Activated naive CD8-positive, alpha-beta T cell (primary cell): ENCODE measurements around the gene KRTAP5-9.

Experiments
- H3K27ac Mint-ChIP-seq: one replicate; pipeline ENCODE4 v1.8.0; 2021; ENCODE audit warnings: mixed read lengths
- H3K27me3 Mint-ChIP-seq: one replicate; pipeline ENCODE4 v1.8.0; 2021; ENCODE audit warnings: mixed read lengths
- H3K36me3 Mint-ChIP-seq: one replicate; pipeline ENCODE4 v1.8.0; 2021; ENCODE audit warnings: mixed read lengths
- H3K4me1 Mint-ChIP-seq: one replicate; pipeline ENCODE4 v1.8.0; 2021; ENCODE audit warnings: low read depth, mixed read lengths
- H3K4me3 Mint-ChIP-seq: one replicate; pipeline ENCODE4 v1.8.0; 2021; ENCODE audit warnings: mild to moderate bottlenecking, mixed read lengths
- H3K9me3 Mint-ChIP-seq: one replicate; pipeline ENCODE4 v1.8.0; 2021; ENCODE audit warnings: low read depth, mixed read lengths

Gene KRTAP5-9, protein sequence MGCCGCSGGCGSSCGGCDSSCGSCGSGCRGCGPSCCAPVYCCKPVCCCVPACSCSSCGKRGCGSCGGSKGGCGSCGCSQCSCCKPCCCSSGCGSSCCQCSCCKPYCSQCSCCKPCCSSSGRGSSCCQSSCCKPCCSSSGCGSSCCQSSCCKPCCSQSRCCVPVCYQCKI

DNA sequence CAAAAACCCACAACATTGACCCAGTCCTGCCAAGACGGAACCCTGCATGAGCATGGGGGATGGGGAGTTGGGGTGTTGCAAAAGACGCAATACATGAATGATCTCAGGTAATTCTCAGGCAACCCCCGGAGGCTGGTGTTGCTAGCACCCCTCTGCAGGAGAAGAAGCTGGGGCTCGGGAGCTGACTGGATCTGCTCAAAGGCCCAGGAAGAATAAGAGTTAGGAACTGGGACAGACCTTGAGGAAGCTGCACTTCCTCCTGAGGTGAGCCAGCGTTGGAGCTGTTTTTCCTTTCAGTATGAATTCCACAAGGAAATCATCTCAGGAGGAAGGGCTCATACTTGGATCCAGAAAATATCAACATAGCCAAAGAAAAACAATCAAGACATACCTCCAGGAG, at the start of gene KRTAP5-9:
Gene KRTAP5-9, plus strand, starts transcription at position 301 of the 400 bp plus-strand sequence. CDS start 238 bp downstream, outside the sequence.
- Mint-ChIP-seq H3K9me3 (no peaks in the 10 kb centered on the region), H3K4me3 (no peak within 1 kb of the TSS), H3K36me3 (no peaks in the 10 kb centered on the region), H3K4me1 (peaks cover 19% of the 10 kb centered on the region), H3K27me3 (peaks cover 11% of the 10 kb centered on the region), H3K27ac (no peak within 1 kb of the TSS)

DNA sequence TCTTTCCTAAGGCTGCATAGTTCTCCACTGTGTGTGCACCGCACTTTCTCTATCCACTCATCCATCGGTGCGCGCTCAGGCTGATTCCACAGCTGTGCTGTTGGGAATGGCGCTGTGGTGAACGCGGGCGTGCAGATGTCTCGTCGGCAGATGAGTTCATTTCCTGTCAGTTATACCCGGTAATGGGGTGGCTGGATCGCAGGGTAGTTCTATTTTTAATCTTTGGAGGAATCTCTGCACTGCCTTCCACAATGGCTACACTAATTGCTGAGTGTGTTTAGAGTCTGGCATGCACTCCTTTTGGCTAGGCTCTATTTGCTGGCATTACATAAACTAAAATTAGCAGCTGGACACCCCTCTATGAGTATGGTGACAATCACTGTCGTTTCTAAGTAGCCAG, 49.1 kb upstream of the KRTAP5-9 start:
- Mint-ChIP-seq H3K4me3 (no peak overlapping the region), H3K9me3 (no peaks in the 10 kb centered on the region), H3K4me1 (no peaks in the 10 kb centered on the region), H3K27ac (no peak overlapping the region), H3K27me3 (no peaks in the 10 kb centered on the region), H3K36me3 (peaks cover 27% of the 10 kb centered on the region)

DNA sequence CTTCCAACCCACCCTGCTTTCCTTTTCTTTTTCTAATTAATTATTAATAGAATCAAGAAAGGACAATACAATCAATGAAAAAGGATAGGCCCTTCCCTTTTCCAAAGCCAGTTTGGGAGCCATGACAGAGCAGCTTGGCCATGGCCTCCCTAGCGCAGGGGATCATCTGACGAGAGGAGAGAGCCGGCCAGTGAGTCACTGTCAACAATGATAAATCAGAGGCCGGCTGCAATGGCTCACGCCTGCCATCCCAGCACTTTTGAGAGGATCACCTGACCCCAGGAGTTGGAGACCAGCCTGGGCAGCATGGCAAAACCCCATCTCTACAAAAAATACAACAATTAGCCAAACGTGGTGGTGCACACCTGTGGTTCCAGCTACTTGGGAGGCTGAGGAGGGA, 48.7 kb upstream of the KRTAP5-9 start:
- peaks cover 29% of the 10 kb centered on the region for H3K36me3 Mint-ChIP-seq
- H3K27ac Mint-ChIP-seq: no peak overlapping the region
- H3K4me1 Mint-ChIP-seq: no peaks in the 10 kb centered on the region
- H3K4me3 Mint-ChIP-seq: no peak overlapping the region
- no peaks in the 10 kb centered on the region for H3K9me3 Mint-ChIP-seq
- no peaks in the 10 kb centered on the region for H3K27me3 Mint-ChIP-seq

- H3K4me3 Mint-ChIP-seq: no peak overlapping the region
- H3K4me1 Mint-ChIP-seq: no peaks in the 10 kb centered on the region
- H3K36me3 Mint-ChIP-seq: peaks cover 26% of the 10 kb centered on the region
- no peak overlapping the region for H3K27ac Mint-ChIP-seq
- no peaks in the 10 kb centered on the region for H3K27me3 Mint-ChIP-seq
- no peaks in the 10 kb centered on the region for H3K9me3 Mint-ChIP-seq
Measured at GRCh38 chr11:71500601-71501021, 47.6 kb upstream of the KRTAP5-9 start.

GRCh38 chr11:71501071-71501985, 46.9 kb upstream of the KRTAP5-9 start:
- peaks cover 30% of the 10 kb centered on the region for H3K36me3 Mint-ChIP-seq
- no peak overlapping the region for H3K4me3 Mint-ChIP-seq
- H3K4me1 Mint-ChIP-seq: no peaks in the 10 kb centered on the region
- H3K9me3 Mint-ChIP-seq: no peaks in the 10 kb centered on the region
- H3K27me3 Mint-ChIP-seq: no peaks in the 10 kb centered on the region
- no peak overlapping the region for H3K27ac Mint-ChIP-seq

DNA sequence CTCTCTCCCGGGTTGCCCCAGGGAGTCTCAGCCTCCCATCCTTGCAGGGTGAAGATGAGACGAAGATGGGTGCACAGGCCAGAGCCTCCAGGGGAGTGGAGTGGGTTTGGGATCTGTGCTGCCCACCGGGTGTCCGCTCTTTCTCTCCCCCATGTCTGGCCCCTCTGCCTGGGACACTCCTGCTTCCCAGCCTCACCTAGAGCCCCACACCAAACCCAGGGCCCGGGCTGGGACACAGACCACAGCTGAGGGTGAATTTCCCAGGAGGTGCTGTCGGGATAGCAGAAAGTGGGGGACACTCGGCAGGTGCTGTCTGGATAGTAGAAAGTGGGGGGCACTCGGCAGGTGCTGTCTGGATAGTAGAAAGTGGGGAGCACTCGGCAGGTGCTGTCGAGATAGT, 46.2 kb upstream of the KRTAP5-9 start:
- Mint-ChIP-seq H3K4me1 (no peaks in the 10 kb centered on the region), H3K36me3 (peaks cover 30% of the 10 kb centered on the region), H3K9me3 (peaks cover 4% of the 10 kb centered on the region), H3K27ac (no peak overlapping the region), H3K27me3 (no peaks in the 10 kb centered on the region), H3K4me3 (no peak overlapping the region)

DNA sequence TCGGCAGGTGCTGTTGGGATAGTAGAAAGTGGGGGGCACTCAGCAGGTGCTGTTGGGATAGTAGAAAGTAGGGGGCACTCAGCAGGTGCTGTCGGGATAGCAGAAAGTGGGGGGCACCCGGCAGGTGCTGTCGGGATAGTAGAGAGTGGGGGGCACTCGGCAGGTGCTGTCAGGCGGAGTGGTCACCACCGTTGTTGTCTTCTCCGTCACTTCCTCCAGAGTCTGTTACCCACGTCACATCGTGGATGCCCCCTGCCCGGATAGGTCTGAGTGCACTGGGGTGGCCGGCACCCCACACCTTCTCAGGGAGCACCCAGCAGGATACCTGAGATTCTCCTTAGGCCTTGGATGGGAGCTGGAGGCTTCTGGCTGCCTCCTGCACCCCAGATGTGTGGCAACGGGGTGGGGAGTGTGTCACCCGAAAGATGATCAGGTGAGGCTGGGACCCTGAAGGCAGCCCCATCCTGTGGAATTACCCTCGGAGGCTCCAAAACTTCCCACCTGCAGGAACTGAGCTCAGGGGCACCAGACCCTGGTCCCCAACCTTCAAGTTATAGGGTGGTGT, 45.3 kb upstream of the KRTAP5-9 start:
- no peaks in the 10 kb centered on the region for H3K27me3 Mint-ChIP-seq
- H3K4me1 Mint-ChIP-seq: no peaks in the 10 kb centered on the region
- H3K27ac Mint-ChIP-seq: no peak overlapping the region
- peaks cover 27% of the 10 kb centered on the region for H3K36me3 Mint-ChIP-seq
- H3K4me3 Mint-ChIP-seq: no peak overlapping the region
- peaks cover 4% of the 10 kb centered on the region for H3K9me3 Mint-ChIP-seq

DNA sequence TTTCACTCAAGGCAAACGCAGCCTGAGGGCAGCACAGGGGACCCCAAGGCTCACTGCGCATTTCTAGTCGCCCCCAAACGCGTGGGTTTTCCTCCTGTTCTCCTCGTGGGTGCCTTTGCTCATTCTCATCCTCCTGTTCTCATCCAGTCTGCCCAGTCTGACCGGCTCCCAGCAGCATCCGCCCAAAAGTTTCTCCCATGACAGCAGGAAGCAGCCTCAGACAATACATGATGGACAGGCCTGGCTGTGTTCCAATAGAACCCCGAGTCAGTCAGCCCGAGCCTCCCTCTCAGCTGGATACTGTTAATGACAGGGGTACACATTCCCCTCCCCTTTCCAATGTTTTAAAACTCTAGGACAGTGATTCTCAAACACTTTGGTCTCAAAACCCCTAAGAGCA, 43.7 kb upstream of the KRTAP5-9 start:
- H3K27ac Mint-ChIP-seq: no peak overlapping the region
- no peaks in the 10 kb centered on the region for H3K4me1 Mint-ChIP-seq
- no peaks in the 10 kb centered on the region for H3K27me3 Mint-ChIP-seq
- peaks cover 14% of the 10 kb centered on the region for H3K9me3 Mint-ChIP-seq
- H3K4me3 Mint-ChIP-seq: no peak overlapping the region
- peaks cover 18% of the 10 kb centered on the region for H3K36me3 Mint-ChIP-seq

- Mint-ChIP-seq H3K4me1 (no peaks in the 10 kb centered on the region), H3K36me3 (peaks cover 21% of the 10 kb centered on the region), H3K9me3 (peaks cover 18% of the 10 kb centered on the region), H3K27me3 (no peaks in the 10 kb centered on the region), H3K4me3 (no peak overlapping the region), H3K27ac (no peak overlapping the region)
Measured at GRCh38 chr11:71505001-71505400, 43.2 kb upstream of the KRTAP5-9 start.

DNA sequence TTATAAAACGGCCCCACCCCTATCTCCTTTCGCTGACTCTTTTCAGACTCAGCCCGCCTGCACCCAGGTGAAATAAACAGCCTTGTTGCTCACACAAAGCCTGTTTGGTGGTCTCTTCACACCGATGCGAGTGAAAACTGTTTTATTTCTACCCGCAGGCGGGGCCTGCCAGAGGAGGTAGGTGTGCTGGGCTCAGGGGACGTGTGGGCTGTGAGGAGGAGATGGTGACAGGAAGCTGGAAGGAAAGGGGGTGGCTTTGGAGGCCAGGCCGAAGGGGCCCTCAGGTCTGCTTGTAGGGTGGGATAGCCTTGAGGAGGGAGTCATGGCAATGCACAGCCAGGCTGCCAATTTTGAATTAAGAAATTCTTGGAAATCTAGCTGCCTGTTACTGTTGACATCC, 42.4 kb upstream of the KRTAP5-9 start:
- peaks cover 21% of the 10 kb centered on the region for H3K9me3 Mint-ChIP-seq
- no peak overlapping the region for H3K27ac Mint-ChIP-seq
- H3K4me1 Mint-ChIP-seq: no peaks in the 10 kb centered on the region
- H3K36me3 Mint-ChIP-seq: peaks cover 22% of the 10 kb centered on the region
- H3K4me3 Mint-ChIP-seq: no peak overlapping the region
- no peaks in the 10 kb centered on the region for H3K27me3 Mint-ChIP-seq

DNA sequence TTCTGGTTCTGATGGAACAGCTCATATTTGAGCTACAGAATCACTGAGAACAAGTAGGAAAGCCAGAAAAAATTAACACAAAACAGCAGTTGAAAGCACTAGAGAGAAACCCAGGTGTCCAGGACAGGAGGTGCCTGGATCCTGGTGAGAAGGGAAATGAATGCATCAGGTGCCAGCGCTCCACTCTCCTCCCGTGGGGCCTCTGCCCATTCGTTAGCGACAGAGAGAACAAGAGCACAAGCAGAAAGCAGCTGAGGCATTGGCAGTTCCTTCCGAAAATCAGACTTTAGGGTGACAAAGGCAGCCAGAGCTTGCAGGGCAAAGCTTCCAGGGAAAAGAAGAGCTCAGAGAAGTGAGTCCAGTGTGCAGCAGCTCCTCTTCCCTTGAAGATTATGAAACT, 41.1 kb upstream of the KRTAP5-9 start:
- Mint-ChIP-seq H3K4me3 (no peak overlapping the region), H3K27ac (peak overlapping the region; percentile 22), H3K4me1 (no peaks in the 10 kb centered on the region), H3K27me3 (no peaks in the 10 kb centered on the region), H3K36me3 (peaks cover 23% of the 10 kb centered on the region), H3K9me3 (peaks cover 22% of the 10 kb centered on the region)

DNA sequence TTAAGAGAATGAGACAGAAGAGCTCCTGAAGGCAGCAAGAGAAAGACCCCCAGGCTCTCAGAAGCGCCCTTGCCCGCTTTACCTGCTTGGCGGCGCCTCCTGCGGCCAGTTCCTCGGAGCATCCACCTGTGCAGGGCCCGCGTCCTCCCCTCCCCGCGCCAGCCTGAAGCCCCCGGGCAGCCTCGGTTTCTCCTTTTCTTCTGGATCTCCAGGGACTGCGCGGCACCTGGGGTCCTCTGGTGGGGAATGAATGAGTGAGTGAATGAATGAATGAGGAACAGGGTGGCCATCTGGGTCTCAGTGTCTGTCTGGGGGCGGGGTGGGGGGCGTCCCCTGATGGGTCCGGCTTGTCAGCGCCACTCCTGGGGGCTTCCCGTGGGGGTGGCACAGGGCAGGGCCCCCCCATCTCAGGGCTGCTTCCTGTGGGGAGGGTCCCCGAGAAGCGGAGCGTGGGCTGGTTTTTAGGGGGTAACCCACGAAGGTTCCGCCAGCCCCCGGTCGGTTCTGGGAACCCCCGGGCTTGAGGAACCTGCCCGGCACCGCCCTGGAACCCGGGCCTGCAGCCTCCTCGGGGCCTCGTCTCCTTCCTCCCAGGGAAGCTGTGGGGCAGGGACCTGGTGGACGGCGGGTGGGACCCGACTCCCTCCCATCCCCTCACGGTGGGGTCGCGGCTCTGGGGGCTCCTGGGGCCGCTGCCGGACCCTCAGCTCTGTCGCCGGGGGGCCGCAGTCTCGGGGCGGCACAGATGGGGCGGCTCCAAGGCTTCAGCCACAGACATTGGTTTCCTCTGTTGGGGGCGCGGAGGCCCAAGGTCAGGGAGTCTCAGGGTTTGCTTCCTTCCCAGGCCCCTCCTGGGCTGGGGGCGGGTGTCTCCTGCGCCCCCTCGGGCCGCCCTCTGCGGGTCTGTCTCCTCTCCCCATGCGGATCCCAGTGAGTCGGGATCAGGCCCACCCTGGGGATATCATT, 29.4 kb upstream of the KRTAP5-9 start:
- Mint-ChIP-seq H3K9me3 (peaks cover 6% of the 10 kb centered on the region), H3K4me1 (no peaks in the 10 kb centered on the region), H3K27ac (no peak overlapping the region), H3K4me3 (no peak overlapping the region), H3K36me3 (peaks cover 2% of the 10 kb centered on the region), H3K27me3 (no peaks in the 10 kb centered on the region)

- Mint-ChIP-seq H3K36me3 (peaks cover 2% of the 10 kb centered on the region), H3K9me3 (peaks cover 6% of the 10 kb centered on the region), H3K4me1 (no peaks in the 10 kb centered on the region), H3K27me3 (no peaks in the 10 kb centered on the region), H3K4me3 (no peak overlapping the region), H3K27ac (no peak overlapping the region)
Measured at GRCh38 chr11:71519546-71519945, 28.7 kb upstream of the KRTAP5-9 start.

DNA sequence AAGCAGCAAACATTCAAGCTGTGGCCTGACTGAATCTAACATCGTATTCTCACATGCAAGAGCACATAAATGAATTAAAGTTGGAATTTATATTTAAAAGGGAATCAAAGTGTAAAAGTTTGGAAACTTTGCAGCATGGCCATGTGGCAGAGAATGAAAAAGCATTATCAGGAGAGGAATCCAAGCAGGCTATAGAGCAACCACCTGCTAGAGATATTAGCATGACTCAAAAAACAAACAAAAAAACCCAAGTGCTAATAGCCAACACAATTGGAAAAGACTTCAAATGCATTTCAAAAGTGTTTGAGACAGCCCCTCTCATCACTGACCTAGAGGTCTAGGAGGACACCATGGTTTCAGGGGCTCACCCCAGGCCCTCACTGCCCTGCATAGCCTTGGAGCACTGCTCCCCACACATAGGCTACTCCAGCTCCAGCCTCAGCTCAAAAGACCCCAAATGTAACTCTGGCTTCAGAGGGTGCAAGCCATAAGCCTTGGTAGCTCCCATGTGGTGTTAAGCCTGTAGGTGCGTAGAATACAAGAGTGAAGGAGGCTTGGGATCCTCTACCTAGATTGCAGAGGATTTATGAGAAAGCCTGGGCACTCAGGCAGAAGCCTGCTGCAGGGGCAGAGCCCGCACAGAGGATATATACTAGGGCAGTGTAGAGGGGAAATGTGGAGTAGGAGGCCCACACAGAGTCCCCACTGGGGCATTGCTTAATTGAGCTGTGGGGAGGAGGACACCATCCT, 22.9 kb upstream of the KRTAP5-9 start:
- Mint-ChIP-seq H3K9me3 (peaks cover 6% of the 10 kb centered on the region), H3K27me3 (peaks cover 6% of the 10 kb centered on the region), H3K36me3 (peaks cover 2% of the 10 kb centered on the region), H3K27ac (no peak overlapping the region), H3K4me3 (no peak overlapping the region), H3K4me1 (no peaks in the 10 kb centered on the region)
